ENCODE results near the gene EEF1G.

Gene EEF1G

GRCh38 chr11:62545437-62546243 lies 28.1 kb downstream of the EEF1G start (continued):
- TF ChIP-seq SETDB1 (IDR thresholded peaks at IDR 0.05; ENCODE audit: insufficient read length, low read length) (no peak), ZFP37 (tag by site-specific recombination; IDR thresholded peaks at IDR 0.05) (no peak), ZNF148 (tag by site-specific recombination; IDR thresholded peaks at IDR 0.05; ENCODE audit: borderline replicate concordance) (no peak), ZNF280D (tag by site-specific recombination; IDR thresholded peaks at IDR 0.05) (no peak), ZNF404 (tag by site-specific recombination; IDR thresholded peaks at IDR 0.05) (no peak), ZBTB10 (tag by site-specific recombination; IDR thresholded peaks at IDR 0.05) (no peak; the same call in 1 of the 2 replicates), ZNF175 (tag by site-specific recombination; IDR thresholded peaks at IDR 0.05) (no peak), ZNF350 (tag by site-specific recombination; IDR thresholded peaks at IDR 0.05) (no peak), ZNF341 (tag by site-specific recombination; IDR thresholded peaks at IDR 0.05; ENCODE audit: low read depth) (no peak), MEIS1 (CRISPR knock-in tag; IDR thresholded peaks at IDR 0.05; ENCODE audit: borderline replicate concordance) (no peak), ZNF266 (tag by site-specific recombination; IDR thresholded peaks at IDR 0.05; ENCODE audit: low read depth) (no peak), ZNF292 (tag by site-specific recombination; IDR thresholded peaks at IDR 0.05; ENCODE audit: borderline replicate concordance, low read depth) (no peak), ZNF791 (tag by site-specific recombination; IDR thresholded peaks at IDR 0.05) (no peak), ZNF692 (tag by site-specific recombination; IDR thresholded peaks at IDR 0.05) (no peak; the same call in 1 of the 2 replicates), ZSCAN23 (tag by site-specific recombination; IDR thresholded peaks at IDR 0.05) (no peak), ZNF433 (tag by site-specific recombination; IDR thresholded peaks at IDR 0.05; ENCODE audit: low read depth) (no peak), ZNF132 (tag by site-specific recombination; IDR thresholded peaks at IDR 0.05; ENCODE audit: borderline replicate concordance) (no peak), ZBTB11 (tag by site-specific recombination; conservative IDR thresholded peaks at IDR 0.05; ENCODE audit: low read depth) (peak; percentile 43), ZSCAN18 (tag by site-specific recombination; IDR thresholded peaks at IDR 0.05) (no peak), GLIS1 (tag by site-specific recombination; IDR thresholded peaks at IDR 0.05) (peak; percentile 7), ZNF140 (tag by site-specific recombination; IDR thresholded peaks at IDR 0.05) (no peak), ZNF223 (tag by site-specific recombination; IDR thresholded peaks at IDR 0.05) (no peak), ZNF121 (tag by site-specific recombination; IDR thresholded peaks at IDR 0.05) (no peak), BCL11B (tag by site-specific recombination; IDR thresholded peaks at IDR 0.05; ENCODE audit: low read depth) (peak; percentile 13; the same call in 1 of the 2 replicates), SP3 (tag by site-specific recombination; IDR thresholded peaks at IDR 0.05) (peak; percentile 91)
